Tibial nerve (tissue), 4 donors: ENCODE measurements around the gene FMO3. TPM values are rescaled to one million over a fixed set of nuclear protein-coding genes. Genes with fewer than 3 reads are reported as not detected.

Experiments
- DNase-seq, 2 donors: peaks; one replicate each; pipeline ENCODE4 v3.0.0-alpha.2; 2019; ENCODE audit warnings: low spot score in 2 of 2
- H3K27ac ChIP-seq, 4 donors: fragments of 200-600 bp; sonication (generic) in 3 of 4; one replicate each; pipeline ENCODE4 v1.5.1; 2017 to 2019; ENCODE audit warnings: mild to moderate bottlenecking in 1 of 4
- H3K27me3 ChIP-seq, 2 donors: fragments of 200-600 bp; sonication (generic) in 1 of 2; one replicate each; pipeline versions ENCODE4 v1.5.1 to v1.6.0; 2017 to 2019
- H3K36me3 ChIP-seq, 3 donors: fragments of 200-600 bp; sonication (generic); one replicate each; pipeline ENCODE4 v1.5.1; 2018 to 2019
- H3K4me1 ChIP-seq, 4 donors: fragments of 200-600 bp; sonication (generic) in 3 of 4; one replicate each; pipeline ENCODE4 v1.5.1; 2017 to 2019
- H3K4me3 ChIP-seq, 4 donors: fragments of 200-600 bp; sonication (generic) in 3 of 4; one replicate each; pipeline ENCODE4 v1.5.1; 2017 to 2019; ENCODE audit warnings: mild to moderate bottlenecking in 1 of 4, moderate library complexity in 1 of 4
- H3K9me3 ChIP-seq, 4 donors: fragments of 200-600 bp; sonication (generic) in 3 of 4; one replicate each; pipeline ENCODE4 v1.5.1; 2017 to 2019
- EP300 ChIP-seq, 2 donors: sonication (generic); formaldehyde crosslinking; IDR thresholded peaks; one replicate each; pipeline ENCODE4 v1.6.1; 2017; ENCODE audit warnings: antibody characterized with exemption in 2 of 2, mild to moderate bottlenecking in 1 of 2
- POLR2A ChIP-seq, 2 donors: fragments of 450-650 bp; IDR thresholded peaks; one replicate each; pipeline ENCODE4 v1.6.1; 2017; ENCODE audit warnings: antibody characterized with exemption in 2 of 2, mild to moderate bottlenecking in 2 of 2, moderate library complexity in 2 of 2
- WGBS, 2 donors: methylation state at CpG; one replicate each; pipeline ENCODE4 v1.1.5; 2018; 5-methylcytosine and 5-hydroxymethylcytosine counted together
- total RNA-seq, 4 donors: library from RNA; depleted of rRNA; stranded (reverse); fragments of >200 nt; gene quantifications; one replicate each; pipeline ENCODE4 v1.1.0, GENCODE V29; 2016
- TF ChIP-seq, protein P1 (sequence below), 5 experiments: fragments of 200-600 bp in 3 of 5; fragments of 450-650 bp in 2 of 5; sonication (generic) in 3 of 5; IDR thresholded peaks; one replicate each; pipeline ENCODE4 v1.5.1; 2016 to 2019; ENCODE audit warnings: antibody characterized with exemption in 5 of 5, mild to moderate bottlenecking in 3 of 5, moderate library complexity in 2 of 5

FMO3 gene
- total RNA-seq, 4 donors from 2014 or later: 1.8 to 4.8 (median 3.1) TPM

DNA sequence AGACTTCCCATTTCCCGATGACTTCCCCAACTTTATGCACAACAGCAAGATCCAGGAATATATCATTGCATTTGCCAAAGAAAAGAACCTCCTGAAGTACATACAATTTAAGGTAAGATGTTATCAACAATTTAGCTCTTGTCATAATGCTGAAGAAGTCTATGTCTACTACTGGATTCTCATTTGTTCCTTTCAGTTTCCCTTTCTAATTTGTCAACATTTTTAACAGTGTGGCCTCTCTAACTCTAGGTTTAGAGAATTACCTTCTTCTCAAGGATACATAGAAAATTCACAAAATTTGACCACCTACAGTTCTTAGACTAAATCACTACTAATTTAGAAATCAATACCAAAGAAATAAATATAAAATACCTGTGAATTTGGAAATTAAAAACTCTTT lies 13.2 kb downstream of the FMO3 start:
- TF ChIP-seq, protein P1, sequence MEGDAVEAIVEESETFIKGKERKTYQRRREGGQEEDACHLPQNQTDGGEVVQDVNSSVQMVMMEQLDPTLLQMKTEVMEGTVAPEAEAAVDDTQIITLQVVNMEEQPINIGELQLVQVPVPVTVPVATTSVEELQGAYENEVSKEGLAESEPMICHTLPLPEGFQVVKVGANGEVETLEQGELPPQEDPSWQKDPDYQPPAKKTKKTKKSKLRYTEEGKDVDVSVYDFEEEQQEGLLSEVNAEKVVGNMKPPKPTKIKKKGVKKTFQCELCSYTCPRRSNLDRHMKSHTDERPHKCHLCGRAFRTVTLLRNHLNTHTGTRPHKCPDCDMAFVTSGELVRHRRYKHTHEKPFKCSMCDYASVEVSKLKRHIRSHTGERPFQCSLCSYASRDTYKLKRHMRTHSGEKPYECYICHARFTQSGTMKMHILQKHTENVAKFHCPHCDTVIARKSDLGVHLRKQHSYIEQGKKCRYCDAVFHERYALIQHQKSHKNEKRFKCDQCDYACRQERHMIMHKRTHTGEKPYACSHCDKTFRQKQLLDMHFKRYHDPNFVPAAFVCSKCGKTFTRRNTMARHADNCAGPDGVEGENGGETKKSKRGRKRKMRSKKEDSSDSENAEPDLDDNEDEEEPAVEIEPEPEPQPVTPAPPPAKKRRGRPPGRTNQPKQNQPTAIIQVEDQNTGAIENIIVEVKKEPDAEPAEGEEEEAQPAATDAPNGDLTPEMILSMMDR (IDR thresholded peaks at IDR 0.05): no peak
- TF ChIP-seq POLR2A (IDR thresholded peaks at IDR 0.05): no peak
- no peak for DNase-seq
- Histone ChIP-seq H3K27me3 (no peaks in the 10 kb centered on the region), H3K4me1 (no peaks in the 10 kb centered on the region), H3K36me3 (no peaks in the 10 kb centered on the region), H3K27ac (no peak overlapping the region), H3K9me3 (no peaks in the 10 kb centered on the region), H3K4me3 (no peak overlapping the region)
- WGBS, 2 donors: 92 to 100% methylated on average over 1 of the region's 1 CpG

DNA sequence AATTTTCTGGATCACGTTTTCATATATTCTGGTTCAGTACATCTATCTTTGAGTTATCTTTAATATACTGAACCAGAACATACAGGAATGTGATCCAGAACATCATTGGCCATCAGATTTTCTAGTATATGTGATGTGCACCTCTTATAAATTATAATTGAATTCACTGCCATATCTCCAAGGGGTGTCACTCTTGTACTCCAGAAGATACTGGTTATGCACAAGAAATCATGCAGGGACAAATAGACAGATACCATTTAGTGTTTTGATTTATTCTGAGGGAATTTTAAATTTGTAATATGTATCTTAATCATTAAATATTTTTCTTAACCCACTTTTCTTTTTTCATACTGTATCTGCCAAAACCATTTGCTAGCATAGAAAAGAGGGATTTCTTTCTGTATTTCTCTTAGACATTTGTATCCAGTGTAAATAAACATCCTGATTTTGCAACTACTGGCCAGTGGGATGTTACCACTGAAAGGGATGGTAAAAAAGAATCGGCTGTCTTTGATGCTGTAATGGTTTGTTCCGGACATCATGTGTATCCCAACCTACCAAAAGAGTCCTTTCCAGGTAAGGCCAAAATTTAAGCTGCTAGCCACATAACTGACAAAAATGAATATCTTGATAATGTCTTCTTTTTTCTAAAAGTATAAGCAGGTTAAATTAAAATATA lies 16.7 kb downstream of the FMO3 start:
- no peak overlapping the region for H3K4me3 ChIP-seq
- H3K4me1 ChIP-seq: peaks cover 0 to 21% (median 0%) of the 10 kb centered on the region in 4 donors
- H3K9me3 ChIP-seq: no peaks in the 10 kb centered on the region
- H3K36me3 ChIP-seq: no peaks in the 10 kb centered on the region
- no peak for DNase-seq
- no peaks in the 10 kb centered on the region for H3K27me3 ChIP-seq
- peak overlapping the region in 1 of 4 donors; percentile 44 for H3K27ac ChIP-seq
- no peak for TF ChIP-seq POLR2A (IDR thresholded peaks at IDR 0.05)
- TF ChIP-seq, protein P1 (IDR thresholded peaks at IDR 0.05): no peak
- TF ChIP-seq EP300 (IDR thresholded peaks at IDR 0.05): no peak
- 53 to 72% methylated on average over 3 of the region's 3 CpGs for WGBS, 2 donors

DNA sequence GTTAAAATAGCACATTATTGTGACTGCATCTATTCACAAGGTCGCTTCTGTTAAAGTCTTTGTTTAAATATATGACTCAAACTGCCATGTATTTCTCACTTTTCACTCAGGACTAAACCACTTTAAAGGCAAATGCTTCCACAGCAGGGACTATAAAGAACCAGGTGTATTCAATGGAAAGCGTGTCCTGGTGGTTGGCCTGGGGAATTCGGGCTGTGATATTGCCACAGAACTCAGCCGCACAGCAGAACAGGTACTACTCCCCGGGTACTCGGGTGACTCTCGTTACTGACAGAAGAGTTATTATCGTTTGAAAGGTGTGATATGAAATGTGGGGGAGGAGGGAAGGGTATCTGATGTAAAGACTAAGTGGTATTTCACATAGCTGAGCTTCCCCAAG lies 17.3 kb downstream of the FMO3 start:
- TF ChIP-seq, protein P1 (IDR thresholded peaks at IDR 0.05): no peak
- TF ChIP-seq POLR2A (IDR thresholded peaks at IDR 0.05) (no peak), EP300 (IDR thresholded peaks at IDR 0.05) (no peak)
- H3K27ac ChIP-seq: peak overlapping the region in 2 of 4 donors; percentile 13 to 44
- H3K4me3 ChIP-seq: no peak overlapping the region
- 88 to 89% methylated on average over 8 of the region's 8 CpGs for WGBS, 2 donors
- H3K4me1 ChIP-seq: peaks cover 0 to 21% (median 0%) of the 10 kb centered on the region in 4 donors
- DNase-seq: no peak
- H3K27me3 ChIP-seq: no peaks in the 10 kb centered on the region
- H3K36me3 ChIP-seq: no peaks in the 10 kb centered on the region
- no peaks in the 10 kb centered on the region for H3K9me3 ChIP-seq

DNA sequence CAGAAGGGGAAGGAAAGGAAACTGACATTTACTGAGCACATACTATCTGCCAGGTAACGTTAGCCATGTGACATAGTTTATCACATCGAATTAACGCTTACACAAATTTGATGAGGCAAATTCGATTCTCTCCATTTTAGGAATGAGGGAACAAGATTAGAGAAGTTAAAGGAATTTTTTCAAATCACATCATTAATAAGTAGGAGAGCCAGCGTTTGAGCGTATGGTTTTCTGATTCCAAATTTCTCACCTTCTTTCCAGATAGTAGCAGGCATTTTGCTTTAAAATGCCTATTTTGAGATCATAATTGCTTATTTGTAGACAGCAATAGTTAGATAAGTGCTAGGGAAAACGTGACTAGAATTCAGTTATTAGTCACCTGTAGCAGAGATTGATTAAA lies 19.3 kb downstream of the FMO3 start:
- 85 to 91% methylated on average over 7 of the region's 7 CpGs for WGBS, 2 donors
- DNase-seq: no peak
- Histone ChIP-seq H3K27me3 (no peaks in the 10 kb centered on the region), H3K27ac (no peak overlapping the region), H3K4me1 (peaks cover 0 to 21% (median 0%) of the 10 kb centered on the region in 4 donors), H3K36me3 (no peaks in the 10 kb centered on the region), H3K9me3 (no peaks in the 10 kb centered on the region), H3K4me3 (no peak overlapping the region)
- TF ChIP-seq EP300 (IDR thresholded peaks at IDR 0.05) (no peak), POLR2A (IDR thresholded peaks at IDR 0.05) (no peak)
- TF ChIP-seq, protein P1 (IDR thresholded peaks at IDR 0.05): no peak

DNA sequence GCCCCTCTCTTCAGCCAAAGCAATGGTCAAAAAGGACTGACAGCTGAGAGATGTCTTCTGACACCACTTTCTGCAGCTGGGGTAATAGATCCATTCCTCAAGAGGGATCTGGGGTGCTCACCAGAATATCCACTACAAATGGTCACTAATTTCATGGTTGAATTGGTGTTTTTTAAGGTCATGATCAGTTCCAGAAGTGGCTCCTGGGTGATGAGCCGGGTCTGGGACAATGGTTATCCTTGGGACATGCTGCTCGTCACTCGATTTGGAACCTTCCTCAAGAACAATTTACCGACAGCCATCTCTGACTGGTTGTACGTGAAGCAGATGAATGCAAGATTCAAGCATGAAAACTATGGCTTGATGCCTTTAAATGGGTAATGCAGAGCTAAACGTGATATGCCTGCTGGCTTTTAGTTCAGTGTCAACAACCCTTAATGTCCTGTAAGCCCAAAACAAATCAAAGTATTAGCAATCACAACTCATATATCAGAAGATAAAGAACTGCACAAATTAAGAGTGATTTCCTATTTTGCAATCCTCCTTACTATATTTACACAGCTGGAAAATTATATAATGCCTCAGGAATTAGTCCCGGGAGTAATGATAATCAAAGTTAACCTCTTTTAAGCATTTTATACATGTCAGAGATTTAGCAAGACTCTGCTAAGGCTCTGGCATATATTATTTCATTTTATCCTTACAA lies 20.1 kb downstream of the FMO3 start:
- TF ChIP-seq EP300 (IDR thresholded peaks at IDR 0.05): no peak
- TF ChIP-seq, protein P1 (IDR thresholded peaks at IDR 0.05): no peak
- no peak for TF ChIP-seq POLR2A (IDR thresholded peaks at IDR 0.05)
- no peaks in the 10 kb centered on the region for H3K36me3 ChIP-seq
- H3K4me1 ChIP-seq: peaks cover 0 to 21% (median 0%) of the 10 kb centered on the region in 4 donors
- DNase-seq: no peak
- H3K27ac ChIP-seq: peak overlapping the region in 2 of 4 donors; percentile 28 to 51
- H3K4me3 ChIP-seq: no peak overlapping the region
- WGBS, 2 donors: 53 to 57% methylated on average over 7 of the region's 7 CpGs
- H3K9me3 ChIP-seq: no peaks in the 10 kb centered on the region
- H3K27me3 ChIP-seq: no peaks in the 10 kb centered on the region
